ENCODE measurements around the gene RSAD2. TPM values are rescaled to one million over a fixed set of nuclear protein-coding genes. Genes with fewer than 3 reads are reported as not detected.
"Not testable (repeated sequence)": the region's sequence is repeated elsewhere in the genome, so short reads cannot be mapped to it uniquely, and the experiment has no call there.

The RSAD2 gene
- total RNA-seq, 1 experiment from 2014 or later, result not detected

- H3K27me3 ChIP-seq (ENCODE audit: control insufficient read depth, insufficient read depth, low read length), result no peaks in the 10 kb centered on the region
- DNase-seq, result no peak
- H3K4me3 ChIP-seq (ENCODE audit: insufficient read depth, low read depth, low read length), result no peak overlapping the region
- H3K36me3 ChIP-seq (replicated peaks; ENCODE audit: control insufficient read depth, insufficient read depth, low read length), result no peaks in the 10 kb centered on the region
Observed at GRCh38 chr2:6933911-6934310, 56.3 kb downstream of the RSAD2 start.

GRCh38 chr2:6934345-6934744, 56.8 kb downstream of the RSAD2 start:
- no peak for DNase-seq
- H3K36me3 ChIP-seq (replicated peaks; ENCODE audit: control insufficient read depth, insufficient read depth, low read length), result no peaks in the 10 kb centered on the region
- H3K4me3 ChIP-seq (ENCODE audit: insufficient read depth, low read depth, low read length), result no peak overlapping the region
- H3K27me3 ChIP-seq (ENCODE audit: control insufficient read depth, insufficient read depth, low read length), result no peaks in the 10 kb centered on the region

- Histone ChIP-seq H3K27me3 (ENCODE audit: control insufficient read depth, insufficient read depth, low read length) (no peaks in the 10 kb centered on the region), H3K4me3 (ENCODE audit: insufficient read depth, low read depth, low read length) (no peak overlapping the region), H3K36me3 (replicated peaks; ENCODE audit: control insufficient read depth, insufficient read depth, low read length) (no peaks in the 10 kb centered on the region)
- no peak for DNase-seq
Observed at GRCh38 chr2:6934758-6935651, 57.4 kb downstream of the RSAD2 start.

GRCh38 chr2:6935652-6936020, 58.1 kb downstream of the RSAD2 start:
- H3K27me3 ChIP-seq (ENCODE audit: control insufficient read depth, insufficient read depth, low read length); H3K4me3 ChIP-seq (ENCODE audit: insufficient read depth, low read depth, low read length); DNase-seq; H3K36me3 ChIP-seq (replicated peaks; ENCODE audit: control insufficient read depth, insufficient read depth, low read length): not testable (repeated sequence)

GRCh38 chr2:6937157-6937556, 59.6 kb downstream of the RSAD2 start:
- DNase-seq, result no peak
- H3K27me3 ChIP-seq (ENCODE audit: control insufficient read depth, insufficient read depth, low read length), result no peaks in the 10 kb centered on the region
- H3K4me3 ChIP-seq (ENCODE audit: insufficient read depth, low read depth, low read length), result no peak overlapping the region
- H3K36me3 ChIP-seq (replicated peaks; ENCODE audit: control insufficient read depth, insufficient read depth, low read length), result no peaks in the 10 kb centered on the region

- H3K27me3 ChIP-seq (ENCODE audit: control insufficient read depth, insufficient read depth, low read length), result no peaks in the 10 kb centered on the region
- H3K36me3 ChIP-seq (replicated peaks; ENCODE audit: control insufficient read depth, insufficient read depth, low read length), result no peaks in the 10 kb centered on the region
- DNase-seq, result no peak
- H3K4me3 ChIP-seq (ENCODE audit: insufficient read depth, low read depth, low read length), result no peak overlapping the region
Observed at GRCh38 chr2:6937582-6937981, 60.0 kb downstream of the RSAD2 start.

GRCh38 chr2:6939071-6939470, 61.5 kb downstream of the RSAD2 start:
- Histone ChIP-seq H3K27me3 (ENCODE audit: control insufficient read depth, insufficient read depth, low read length) (no peaks in the 10 kb centered on the region), H3K36me3 (replicated peaks; ENCODE audit: control insufficient read depth, insufficient read depth, low read length) (no peaks in the 10 kb centered on the region), H3K4me3 (ENCODE audit: insufficient read depth, low read depth, low read length) (no peak overlapping the region)
- no peak for DNase-seq

GRCh38 chr2:6940820-6941219, 63.2 kb downstream of the RSAD2 start:
- no peak overlapping the region for H3K4me3 ChIP-seq (ENCODE audit: insufficient read depth, low read depth, low read length)
- no peak for DNase-seq

GRCh38 chr2:6941299-6942046, 63.9 kb downstream of the RSAD2 start:
- Histone ChIP-seq H3K36me3 (replicated peaks; ENCODE audit: control insufficient read depth, insufficient read depth, low read length) (no peaks in the 10 kb centered on the region), H3K27me3 (ENCODE audit: control insufficient read depth, insufficient read depth, low read length) (no peaks in the 10 kb centered on the region), H3K4me3 (ENCODE audit: insufficient read depth, low read depth, low read length) (no peak overlapping the region)
- DNase-seq, result no peak

More at GRCh38 chr2:6940820-6941219, 63.2 kb downstream of the RSAD2 start:
- Histone ChIP-seq H3K36me3 (replicated peaks; ENCODE audit: control insufficient read depth, insufficient read depth, low read length) (no peaks in the 10 kb centered on the region), H3K27me3 (ENCODE audit: control insufficient read depth, insufficient read depth, low read length) (no peaks in the 10 kb centered on the region)

- DNase-seq, result no peak
- H3K36me3 ChIP-seq (replicated peaks; ENCODE audit: control insufficient read depth, insufficient read depth, low read length), result no peaks in the 10 kb centered on the region
- no peak overlapping the region for H3K4me3 ChIP-seq (ENCODE audit: insufficient read depth, low read depth, low read length)
- H3K27me3 ChIP-seq (ENCODE audit: control insufficient read depth, insufficient read depth, low read length), result no peaks in the 10 kb centered on the region
Observed at GRCh38 chr2:6942848-6943247, 65.3 kb downstream of the RSAD2 start.

- no peak overlapping the region for H3K4me3 ChIP-seq (ENCODE audit: insufficient read depth, low read depth, low read length)
- H3K36me3 ChIP-seq (replicated peaks; ENCODE audit: control insufficient read depth, insufficient read depth, low read length), result no peaks in the 10 kb centered on the region
- no peaks in the 10 kb centered on the region for H3K27me3 ChIP-seq (ENCODE audit: control insufficient read depth, insufficient read depth, low read length)
- no peak for DNase-seq
Observed at GRCh38 chr2:6943523-6943922, 65.9 kb downstream of the RSAD2 start.

GRCh38 chr2:6943971-6944370, 66.4 kb downstream of the RSAD2 start:
- DNase-seq, result no peak
- Histone ChIP-seq H3K36me3 (replicated peaks; ENCODE audit: control insufficient read depth, insufficient read depth, low read length) (no peaks in the 10 kb centered on the region), H3K4me3 (ENCODE audit: insufficient read depth, low read depth, low read length) (no peak overlapping the region), H3K27me3 (ENCODE audit: control insufficient read depth, insufficient read depth, low read length) (no peaks in the 10 kb centered on the region)

GRCh38 chr2:6944555-6944954, 67.0 kb downstream of the RSAD2 start:
- no peak for DNase-seq
- no peaks in the 10 kb centered on the region for H3K36me3 ChIP-seq (replicated peaks; ENCODE audit: control insufficient read depth, insufficient read depth, low read length)
- H3K27me3 ChIP-seq (ENCODE audit: control insufficient read depth, insufficient read depth, low read length), result no peaks in the 10 kb centered on the region
- H3K4me3 ChIP-seq (ENCODE audit: insufficient read depth, low read depth, low read length), result no peak overlapping the region

- no peak for DNase-seq
- H3K36me3 ChIP-seq (replicated peaks; ENCODE audit: control insufficient read depth, insufficient read depth, low read length), result no peaks in the 10 kb centered on the region
- H3K4me3 ChIP-seq (ENCODE audit: insufficient read depth, low read depth, low read length), result no peak overlapping the region
- H3K27me3 ChIP-seq (ENCODE audit: control insufficient read depth, insufficient read depth, low read length), result no peaks in the 10 kb centered on the region
Observed at GRCh38 chr2:6945087-6945813, 67.7 kb downstream of the RSAD2 start.

Data from H7 (cell line).